Germinal center (tissue), 1 donor: ENCODE measurements around the gene ZNF414.

Source experiments
- DNase-seq: peaks from one replicate; pipeline ENCODE4 v3.0.0; 2012; ENCODE audit warnings: mixed read lengths, low spot score

The ZNF414 gene

GRCh38 chr19:8490395-8490760 lies 23.6 kb downstream of the ZNF414 start:
- no peak for DNase-seq

- no peak for DNase-seq
These were observed 24.2 kb downstream of the ZNF414 start for GRCh38 chr19:8489561-8490394.

- DNase-seq = no peak
These were observed 25.6 kb downstream of the ZNF414 start for GRCh38 chr19:8488365-8488764.

- DNase-seq = no peak
These were observed 26.7 kb downstream of the ZNF414 start for GRCh38 chr19:8487137-8487851.

- DNase-seq = no peak
These were observed 27.3 kb downstream of the ZNF414 start for GRCh38 chr19:8486661-8487136.

GRCh38 chr19:8485561-8486371 lies 28.2 kb downstream of the ZNF414 start:
- no peak for DNase-seq

- DNase-seq = no peak
These were observed 29.6 kb downstream of the ZNF414 start for GRCh38 chr19:8484331-8484894.

GRCh38 chr19:8483165-8483564 lies 30.8 kb downstream of the ZNF414 start:
- no peak for DNase-seq

GRCh38 chr19:8482696-8483095 lies 31.3 kb downstream of the ZNF414 start:
- DNase-seq = no peak

- DNase-seq = no peak
These were observed 32.4 kb downstream of the ZNF414 start for GRCh38 chr19:8481616-8482015.

- no peak for DNase-seq
These were observed 32.8 kb downstream of the ZNF414 start for GRCh38 chr19:8481201-8481600.

- no peak for DNase-seq
These were observed 35.4 kb downstream of the ZNF414 start for GRCh38 chr19:8478598-8478997.

GRCh38 chr19:8477889-8478288 lies 36.1 kb downstream of the ZNF414 start:
- DNase-seq = no peak

GRCh38 chr19:8476524-8476923 lies 37.4 kb downstream of the ZNF414 start:
- DNase-seq = no peak

- DNase-seq = no peak
These were observed 39.0 kb downstream of the ZNF414 start for GRCh38 chr19:8475005-8475404.

GRCh38 chr19:8473648-8474476 lies 40.1 kb downstream of the ZNF414 start:
- peak; percentile 75 for DNase-seq

GRCh38 chr19:8469613-8470368 lies 44.2 kb downstream of the ZNF414 start:
- no peak for DNase-seq

GRCh38 chr19:8468761-8469373 lies 45.1 kb downstream of the ZNF414 start:
- no peak for DNase-seq

- DNase-seq = no peak
These were observed 45.8 kb downstream of the ZNF414 start for GRCh38 chr19:8468124-8468523.

- DNase-seq = no peak
These were observed 47.9 kb downstream of the ZNF414 start for GRCh38 chr19:8466018-8466417.
